ENCODE results near the gene SSBP4. TPM values are rescaled to one million over a fixed set of nuclear protein-coding genes. Genes with fewer than 3 reads are reported as not detected.

Gene SSBP4
- total and polyA plus RNA-seq, 2 donors (not counting 3 experiments of a cell fraction or from before 2014, with no cell fraction given), result 89.6 to 151 TPM

DNA sequence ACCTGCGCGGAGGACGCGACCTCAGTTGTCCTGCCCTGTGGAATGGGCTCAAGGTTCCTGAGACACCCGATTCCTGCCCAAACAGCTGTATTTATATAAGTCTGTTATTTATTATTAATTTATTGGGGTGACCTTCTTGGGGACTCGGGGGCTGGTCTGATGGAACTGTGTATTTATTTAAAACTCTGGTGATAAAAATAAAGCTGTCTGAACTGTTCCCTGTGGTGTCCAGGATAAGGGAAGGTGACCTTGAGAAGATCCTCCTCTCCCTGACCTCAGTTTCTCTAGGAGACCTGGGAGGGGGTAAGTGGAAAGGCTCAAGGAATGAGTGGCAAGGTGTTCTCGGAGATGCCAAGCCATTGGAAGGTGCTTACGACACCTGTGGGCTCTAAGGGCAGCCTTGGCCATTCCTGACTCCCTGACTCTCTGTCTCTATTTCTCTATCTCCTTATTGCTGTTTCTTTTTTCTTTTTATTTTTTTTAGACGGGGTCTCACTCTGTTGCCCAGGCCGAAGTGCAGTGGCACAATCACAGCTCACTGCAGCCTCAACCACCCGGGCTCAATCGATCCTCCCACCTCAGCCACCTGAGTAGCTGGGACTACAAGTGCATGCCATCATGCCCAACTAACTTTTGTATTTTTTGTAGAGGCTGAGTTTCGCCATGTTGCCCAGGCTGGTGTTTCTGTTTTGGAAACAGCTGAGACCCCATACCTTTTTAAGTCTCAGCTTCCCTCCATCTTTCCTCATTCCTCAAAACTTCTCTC lies 30.1 kb upstream of the SSBP4 start:
- ChIA-PET CTCF (interaction anchor here (0.6 to 9.4 kb wide), 17 partner anchors 8 to 229 kb away, joined by 3 to 115 read pairs (median 5); partner anchors contain the start of genes JUND, LRRC25, PGPEP1 and SSBP4), POLR2A (interaction anchor here (0.5 to 3.6 kb wide), 3 partner anchors 15 to 24 kb away, joined by 3 to 87 read pairs (median 3); no protein-coding TSS in a partner anchor)
- Histone ChIP-seq H3K4me2 (ENCODE audit: insufficient read depth, low read length) (peak overlapping the region; percentile 1), H3K4me3 (replicated peaks in 1 of 3; ENCODE audit: insufficient read depth in 1 of 3, low read depth in 1 of 3, low read length in 3 of 3) (peak overlapping the region in 2 of 3 experiments; percentile 24 to 71), H4K20me1 (replicated peaks; ENCODE audit: control insufficient read depth, extremely low read depth, insufficient read depth, low read length) (no peaks in the 10 kb centered on the region), H3K27ac (ENCODE audit: insufficient read depth, low read depth, low read length) (no peak overlapping the region), H3K27me3 (ENCODE audit: control insufficient read depth in 2 of 2, insufficient read depth in 2 of 2, low read length in 2 of 2) (no peaks in the 10 kb centered on the region), H3K36me3 (ENCODE audit: control insufficient read depth in 2 of 2, extremely low read depth in 1 of 2, insufficient read depth in 2 of 2, low read length in 2 of 2) (peaks cover 0 to 9% of the 10 kb centered on the region in 2 experiments), H3K9ac (replicated peaks; ENCODE audit: extremely low read depth, insufficient read depth, low read length) (no peak overlapping the region), H2AFZ (ENCODE audit: low read depth, low read length) (no peak overlapping the region), H3K9me1 (replicated peaks; ENCODE audit: control insufficient read depth, extremely low read depth, insufficient read depth, low read length) (no peaks in the 10 kb centered on the region), H3K9me3 (replicated peaks; ENCODE audit: control insufficient read depth, insufficient read depth, low read length) (no peaks in the 10 kb centered on the region), H3K79me2 (ENCODE audit: control insufficient read depth, insufficient read depth, low read length) (peaks cover 26% of the 10 kb centered on the region), H3K4me1 (ENCODE audit: control insufficient read depth, extremely low read depth, insufficient read depth, low read length) (peaks cover 21% of the 10 kb centered on the region)
- TF ChIP-seq MAX (IDR thresholded peaks at IDR 0.05; ENCODE audit: insufficient read depth, insufficient read length) (no peak), MYC (IDR thresholded peaks at IDR 0.05; ENCODE audit: low read depth, low read length) (no peak), POLR2A (IDR thresholded peaks at IDR 0.05; ENCODE audit: low read depth, low read length) (no peak), JUN (IDR thresholded peaks at IDR 0.05; ENCODE audit: borderline replicate concordance, insufficient read depth, insufficient read length, low read depth) (no peak)
- TF ChIP-seq, protein P1, sequence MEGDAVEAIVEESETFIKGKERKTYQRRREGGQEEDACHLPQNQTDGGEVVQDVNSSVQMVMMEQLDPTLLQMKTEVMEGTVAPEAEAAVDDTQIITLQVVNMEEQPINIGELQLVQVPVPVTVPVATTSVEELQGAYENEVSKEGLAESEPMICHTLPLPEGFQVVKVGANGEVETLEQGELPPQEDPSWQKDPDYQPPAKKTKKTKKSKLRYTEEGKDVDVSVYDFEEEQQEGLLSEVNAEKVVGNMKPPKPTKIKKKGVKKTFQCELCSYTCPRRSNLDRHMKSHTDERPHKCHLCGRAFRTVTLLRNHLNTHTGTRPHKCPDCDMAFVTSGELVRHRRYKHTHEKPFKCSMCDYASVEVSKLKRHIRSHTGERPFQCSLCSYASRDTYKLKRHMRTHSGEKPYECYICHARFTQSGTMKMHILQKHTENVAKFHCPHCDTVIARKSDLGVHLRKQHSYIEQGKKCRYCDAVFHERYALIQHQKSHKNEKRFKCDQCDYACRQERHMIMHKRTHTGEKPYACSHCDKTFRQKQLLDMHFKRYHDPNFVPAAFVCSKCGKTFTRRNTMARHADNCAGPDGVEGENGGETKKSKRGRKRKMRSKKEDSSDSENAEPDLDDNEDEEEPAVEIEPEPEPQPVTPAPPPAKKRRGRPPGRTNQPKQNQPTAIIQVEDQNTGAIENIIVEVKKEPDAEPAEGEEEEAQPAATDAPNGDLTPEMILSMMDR (IDR thresholded peaks at IDR 0.05; ENCODE audit: extremely low read depth in 1 of 2, insufficient read depth in 1 of 2, low read depth in 1 of 2, low read length in 2 of 2), result no peak
- FAIRE-seq (no peak), DNase-seq (ENCODE audit: low read depth, low spot score) (no peak)
- intact Hi-C loops (cut with micrococcal nuclease), result loop anchor here (1.0 kb wide), 1 partner anchor 21 kb away; no protein-coding TSS in a partner anchor
- no TSS peak for BruUV-seq (replicated peaks)
- dilution Hi-C loops (cut with MboI; ENCODE audit: extremely low pct_ligation_motif_present, low sequenced_read_pairs), result no loop called here
